COLO829 (cell line): ENCODE data around the gene FAM171A2.

Experiments
- DNase-seq: peaks from one replicate; pipeline ENCODE4 v3.0.0; 2012; ENCODE audit warnings: low spot score

The FAM171A2 gene

GRCh38 chr17:44307387-44308186 lies 56.1 kb downstream of the FAM171A2 start:
- peak; percentile 37 for DNase-seq

GRCh38 chr17:44304651-44305050 lies 59.0 kb downstream of the FAM171A2 start:
- no peak for DNase-seq
